K562 (cell line): ENCODE measurements around the gene ACACB. TPM values are rescaled to one million over a fixed set of nuclear protein-coding genes. Genes with fewer than 3 reads are reported as not detected.

Experiments
- ATAC-seq: fragments of 200-7000 bp; cut with Tn5 transposase; 3 replicates; pipeline ENCODE4 v1.9.1; 2020; ENCODE audit warnings: moderate library complexity
- BruUV-seq: library from RNA; stranded (reverse); fragments of 400-500 nt; replicated peaks from 2 replicates; lab custom pipeline; 2021; lab: Mats Ljungman, UMichigan
- CTCF ChIA-PET: fragments of 300-600 bp; formaldehyde crosslinking; extraction: SDS; loops from one replicate; lab custom pipeline; 2021; ENCODE audit warnings: low intra/inter-chr PET ratio; lab: Yijun Ruan, JAX
- POLR2A ChIA-PET: fragments of 300-600, 350-650 bp; sonication (Branson Sonifier 250); formaldehyde crosslinking; extraction: SDS; loops from one replicate; lab custom pipeline; 2021; ENCODE audit warnings: antibody characterized with exemption, inconsistent platforms; lab: Yijun Ruan, JAX
- DNase-seq, 4 experiments: peaks; one replicate each; pipeline versions ENCODE4 v3.0.0 to v3.0.0-alpha.2; 2011 to 2018; ENCODE audit warnings: low spot score in 3 of 4, mixed read lengths in 3 of 4; ENCODE audit errors: extremely low read depth in 1 of 4
- FAIRE-seq: peaks from 2 replicates; lab custom pipeline; 2011; peaks lifted over from hg19 to GRCh38; lab: Jason Lieb, UNC
- H2AFZ ChIP-seq: 2 replicates; pipeline ENCODE4 v1.6.0; 2011; ENCODE audit warnings: low read depth, low read length, control low read depth, inconsistent platforms
- H3K27ac ChIP-seq: fragments of 200-600 bp; 3 replicates; pipeline ENCODE4 v1.8.0; 2011; ENCODE audit warnings: low read depth, mild to moderate bottlenecking, control low read depth, inconsistent platforms, low read length, moderate library complexity, mixed read lengths; ENCODE audit errors: extremely low read depth
- H3K27me3 ChIP-seq, 2 experiments: fragments of 300-600 bp in 1 of 2; 2 replicates in 1 of 2; 3 replicates in 1 of 2; pipeline versions ENCODE4 v1.6.0 to v1.8.0; 2011; ENCODE audit warnings: inconsistent platforms in 2 of 2, low read length in 2 of 2, mild to moderate bottlenecking in 1 of 2, mixed read lengths in 1 of 2, moderate library complexity in 1 of 2; ENCODE audit not compliant: control insufficient read depth in 2 of 2, insufficient read depth in 2 of 2
- H3K36me3 ChIP-seq: fragments of 300-600 bp; 3 replicates; pipeline ENCODE4 v1.8.0; 2011; ENCODE audit warnings: mild to moderate bottlenecking, low read length, inconsistent platforms; ENCODE audit not compliant: control insufficient read depth, insufficient read depth
- H3K4me1 ChIP-seq, 2 experiments: fragments of 200-600 bp in 1 of 2; replicated peaks in 1 of 2; 2 replicates in 1 of 2; 3 replicates in 1 of 2; pipeline versions ENCODE4 v1.5.1 to v1.8.0; 2011; ENCODE audit warnings: inconsistent platforms in 2 of 2, low read length in 2 of 2, mild to moderate bottlenecking in 1 of 2, mixed read lengths in 1 of 2, moderate library complexity in 1 of 2; ENCODE audit not compliant: control insufficient read depth in 2 of 2, insufficient read depth in 2 of 2
- H3K4me2 ChIP-seq: 2 replicates; pipeline ENCODE4 v1.6.1; 2011; ENCODE audit warnings: low read length, control low read depth, inconsistent platforms, mixed read lengths; ENCODE audit not compliant: insufficient read depth
- H3K4me3 ChIP-seq: fragments of 200-600 bp; sonication (generic), shearing (Covaris generic); 2 replicates; pipeline ENCODE4 v1.5.1; 2016; ENCODE audit warnings: control low read depth, inconsistent platforms
- H3K79me2 ChIP-seq: fragments of 200-600 bp; 3 replicates; pipeline ENCODE4 v1.8.0; 2011; ENCODE audit warnings: low read length, inconsistent platforms; ENCODE audit not compliant: control insufficient read depth, insufficient read depth
- H3K9ac ChIP-seq, 2 experiments: 2 replicates each; pipeline versions ENCODE4 v1.6.0 to v1.6.1; 2011; ENCODE audit warnings: low read depth in 2 of 2, low read length in 2 of 2, control low read depth in 1 of 2, inconsistent platforms in 1 of 2, mild to moderate bottlenecking in 1 of 2, mixed read lengths in 1 of 2; ENCODE audit not compliant: insufficient read depth in 1 of 2
- H3K9me1 ChIP-seq: one replicate; pipeline ENCODE4 v1.6.0; 2011; ENCODE audit warnings: inconsistent platforms, mild to moderate bottlenecking, low read length, moderate library complexity; ENCODE audit not compliant: control insufficient read depth, insufficient read depth
- H3K9me3 ChIP-seq: replicated peaks from 2 replicates; pipeline ENCODE4 v1.5.1; 2011; ENCODE audit warnings: low read depth, low read length, inconsistent platforms; ENCODE audit not compliant: control insufficient read depth, insufficient read depth
- H4K20me1 ChIP-seq: replicated peaks from 2 replicates; pipeline ENCODE4 v1.6.1; 2011; ENCODE audit warnings: low read length, inconsistent platforms, mixed read lengths; ENCODE audit not compliant: control insufficient read depth, insufficient read depth
- BCL6 ChIP-seq: fragments of 250-450 bp; sonication (Bioruptor Pico); IDR thresholded peaks from 2 replicates; pipeline ENCODE4 v1.4.0; 2020
- HOMEZ ChIP-seq: fragments of 250-450 bp; sonication (Bioruptor Pico); IDR thresholded peaks from 2 replicates; pipeline ENCODE4 v1.4.0; 2020; ENCODE audit warnings: mild to moderate bottlenecking, moderate library complexity
- WGBS: fragments of 100-300 bp; shearing (Covaris generic); methylation state at CpG from one replicate; pipeline ENCODE4 v1.1.6; 2016; ENCODE audit warnings: low coverage, mixed read lengths; ENCODE audit not compliant: insufficient coverage; ENCODE audit errors: missing lambda C conversion rate; 5-methylcytosine and 5-hydroxymethylcytosine counted together
- in situ Hi-C: fragments of 300-500 bp; cut with MboI; formaldehyde crosslinking; loops from 4 replicates; pipeline ENCODE4 v1.15.0; 2018; ENCODE audit warnings: inconsistent platforms, mixed read lengths
- intact Hi-C: fragments of 100-400 bp; cut with micrococcal nuclease; formaldehyde crosslinking; loops from 2 replicates; pipeline ENCODE4 v1.14.2; 2022
- polyA plus RNA-seq, 8 experiments: library from polyadenylated mRNA; depleted of rRNA in 4 of 8; stranded (reverse) in 5 of 8; unstranded in 3 of 8; fragments of >200 nt; fragmentation: Nextera tagmentation in 2 of 8; fragmentation: Illumina TruSeq in 1 of 8; extraction: Ambion mirVana in 2 of 8; extraction: Trizol in 1 of 8; gene quantifications; 2 replicates each; pipeline versions ENCODE4 v1.2.1 to v1.2.3, GENCODE V29; 2011 to 2014; ENCODE audit warnings: inconsistent platforms in 1 of 8, missing spikeins in 1 of 8
- total RNA-seq, 7 experiments: library from RNA; depleted of rRNA in 6 of 7; stranded (reverse); fragments of >200 nt in 6 of 7; fragmentation: Illumina TruSeq in 2 of 7; extraction: Trizol in 2 of 7; gene quantifications; 2 replicates each; pipeline versions ENCODE4 v1.2.1 to v1.2.3, GENCODE V29; 2011 to 2021; ENCODE audit warnings: low replicate concordance in 1 of 7
- TF ChIP-seq, protein P1 (sequence below): fragments of 450-650 bp; formaldehyde crosslinking; IDR thresholded peaks from 2 replicates; pipeline ENCODE4 v1.4.0; 2020; ENCODE audit warnings: mild to moderate bottlenecking, mixed read lengths
- TF ChIP-seq, protein P2 (sequence below): fragments of 250-450 bp; sonication (Bioruptor Pico); IDR thresholded peaks from 2 replicates; pipeline ENCODE4 v1.8.0; 2022; ENCODE audit warnings: moderate library complexity, mild to moderate bottlenecking, inconsistent platforms

Gene ACACB
- total and polyA plus RNA-seq, 9 of the 15 experiments (the other 6 are each of a cell fraction or from before 2014, with no cell fraction given): 0.10 to 2.5 (median 0.83) TPM

DNA sequence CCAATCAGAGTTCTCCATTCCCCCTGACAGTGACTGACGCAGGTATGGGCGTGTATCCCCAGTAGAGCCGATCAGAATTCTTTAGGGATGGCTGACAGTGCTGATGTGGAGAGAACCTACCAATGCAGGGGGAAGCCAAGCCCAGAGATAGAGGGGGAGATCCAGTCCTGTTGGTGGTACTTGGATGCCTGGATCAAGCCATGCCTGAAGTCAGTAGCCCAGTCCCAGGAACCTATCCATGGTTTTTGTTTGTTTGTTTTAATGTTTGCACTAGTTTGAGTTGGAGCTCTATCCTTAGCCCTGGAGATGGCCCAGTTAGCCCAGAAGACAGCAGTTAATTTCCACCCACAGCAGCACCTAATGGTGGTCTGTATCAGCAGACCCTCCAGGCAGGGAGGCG lies 152.5 kb downstream of the ACACB start:
- in situ Hi-C loops (no loop called here), intact Hi-C loops (no loop called here)
- no peaks in the 10 kb centered on the region for H3K79me2 ChIP-seq
- H4K20me1 ChIP-seq: no peaks in the 10 kb centered on the region
- no peaks in the 10 kb centered on the region for H3K9me3 ChIP-seq
- ATAC-seq (no peak), DNase-seq (no peak), FAIRE-seq (no peak)
- peaks cover 0 to 6% of the 10 kb centered on the region in 2 experiments; a peak in 1 of 5 replicates for H3K4me1 ChIP-seq
- no peaks in the 10 kb centered on the region for H3K36me3 ChIP-seq
- CTCF ChIA-PET: no interaction called here
- no peak overlapping the region for H3K27ac ChIP-seq
- H2AFZ ChIP-seq: no peak overlapping the region
- no peak overlapping the region for H3K4me3 ChIP-seq
- POLR2A ChIA-PET: interaction anchor here (0.6 kb wide), 1 partner anchor 247 kb away, joined by 3 read pairs; no protein-coding TSS in a partner anchor
- no peak overlapping the region for H3K9ac ChIP-seq
- BruUV-seq: no TSS peak
- peaks cover 8 to 53% of the 10 kb centered on the region in 2 experiments; a peak in 4 of 5 replicates for H3K27me3 ChIP-seq
- no peaks in the 10 kb centered on the region for H3K9me1 ChIP-seq
- no peak for TF ChIP-seq HOMEZ (CRISPR knock-in tag)
- WGBS: 0% methylated on average over 4 of the region's 4 CpGs
- H3K4me2 ChIP-seq: no peak overlapping the region

DNA sequence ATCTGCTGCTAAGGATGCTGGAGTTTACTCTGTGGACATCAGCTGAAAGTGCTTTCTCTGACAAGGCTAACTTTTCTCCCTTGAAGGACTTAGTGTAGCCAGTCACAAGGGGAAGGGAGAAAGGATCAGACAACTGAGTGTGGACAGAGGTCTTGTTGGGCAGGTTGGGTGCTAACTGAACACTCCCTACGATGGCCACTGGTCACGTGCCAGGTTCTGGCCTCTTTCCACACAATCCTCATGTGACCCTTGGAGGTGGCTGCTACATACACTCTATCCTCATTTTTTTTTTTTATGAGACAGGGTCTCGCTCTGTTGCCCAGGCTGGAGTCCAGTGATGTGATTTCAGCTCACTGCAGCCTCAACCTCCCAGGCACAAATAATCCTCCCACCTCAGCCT lies 153.0 kb downstream of the ACACB start:
- H3K36me3 ChIP-seq: no peaks in the 10 kb centered on the region
- no peak overlapping the region for H3K4me2 ChIP-seq
- no peak overlapping the region for H3K9ac ChIP-seq
- H3K4me1 ChIP-seq: peaks cover 0 to 6% of the 10 kb centered on the region in 2 experiments; a peak in 1 of 5 replicates
- H4K20me1 ChIP-seq: no peaks in the 10 kb centered on the region
- CTCF ChIA-PET: no interaction called here
- TF ChIP-seq, protein P1, sequence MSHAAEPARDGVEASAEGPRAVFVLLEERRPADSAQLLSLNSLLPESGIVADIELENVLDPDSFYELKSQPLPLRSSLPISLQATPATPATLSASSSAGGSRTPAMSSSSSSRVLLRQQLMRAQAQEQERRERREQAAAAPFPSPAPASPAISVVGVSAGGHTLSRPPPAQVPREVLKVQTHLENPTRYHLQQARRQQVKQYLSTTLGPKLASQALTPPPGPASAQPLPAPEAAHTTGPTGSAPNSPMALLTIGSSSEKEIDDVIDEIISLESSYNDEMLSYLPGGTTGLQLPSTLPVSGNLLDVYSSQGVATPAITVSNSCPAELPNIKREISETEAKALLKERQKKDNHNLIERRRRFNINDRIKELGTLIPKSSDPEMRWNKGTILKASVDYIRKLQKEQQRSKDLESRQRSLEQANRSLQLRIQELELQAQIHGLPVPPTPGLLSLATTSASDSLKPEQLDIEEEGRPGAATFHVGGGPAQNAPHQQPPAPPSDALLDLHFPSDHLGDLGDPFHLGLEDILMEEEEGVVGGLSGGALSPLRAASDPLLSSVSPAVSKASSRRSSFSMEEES (CRISPR knock-in tag): peak; percentile 36
- TF ChIP-seq BCL6 (CRISPR knock-in tag): no peak
- TF ChIP-seq, protein P2, sequence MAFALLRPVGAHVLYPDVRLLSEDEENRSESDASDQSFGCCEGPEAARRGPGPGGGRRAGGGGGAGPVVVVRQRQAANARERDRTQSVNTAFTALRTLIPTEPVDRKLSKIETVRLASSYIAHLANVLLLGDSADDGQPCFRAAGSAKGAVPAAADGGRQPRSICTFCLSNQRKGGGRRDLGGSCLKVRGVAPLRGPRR (CRISPR knock-in tag): no peak
- TF ChIP-seq, all 486 proteins: peak for 1
- H3K79me2 ChIP-seq: no peaks in the 10 kb centered on the region
- intact Hi-C loops: no loop called here
- DNase-seq (no peak), ATAC-seq (no peak), FAIRE-seq (no peak)
- H2AFZ ChIP-seq: no peak overlapping the region
- H3K9me3 ChIP-seq: no peaks in the 10 kb centered on the region
- no peak overlapping the region for H3K27ac ChIP-seq
- H3K4me3 ChIP-seq: no peak overlapping the region
- WGBS: 0% methylated on average over 3 of the region's 3 CpGs
- no peaks in the 10 kb centered on the region for H3K9me1 ChIP-seq
- in situ Hi-C loops: no loop called here
- no TSS peak for BruUV-seq
- H3K27me3 ChIP-seq: peaks cover 8 to 52% of the 10 kb centered on the region in 2 experiments; a peak in 4 of 5 replicates
- POLR2A ChIA-PET: no interaction called here
